Measurements from ENCODE around the gene PLEKHG5. TPM values are rescaled to one million over a fixed set of nuclear protein-coding genes. Genes with fewer than 3 reads are reported as not detected.

Gene PLEKHG5
- total and polyA plus RNA-seq, 2 experiments from 2014 or later = 9.6 to 34.8 TPM

DNA sequence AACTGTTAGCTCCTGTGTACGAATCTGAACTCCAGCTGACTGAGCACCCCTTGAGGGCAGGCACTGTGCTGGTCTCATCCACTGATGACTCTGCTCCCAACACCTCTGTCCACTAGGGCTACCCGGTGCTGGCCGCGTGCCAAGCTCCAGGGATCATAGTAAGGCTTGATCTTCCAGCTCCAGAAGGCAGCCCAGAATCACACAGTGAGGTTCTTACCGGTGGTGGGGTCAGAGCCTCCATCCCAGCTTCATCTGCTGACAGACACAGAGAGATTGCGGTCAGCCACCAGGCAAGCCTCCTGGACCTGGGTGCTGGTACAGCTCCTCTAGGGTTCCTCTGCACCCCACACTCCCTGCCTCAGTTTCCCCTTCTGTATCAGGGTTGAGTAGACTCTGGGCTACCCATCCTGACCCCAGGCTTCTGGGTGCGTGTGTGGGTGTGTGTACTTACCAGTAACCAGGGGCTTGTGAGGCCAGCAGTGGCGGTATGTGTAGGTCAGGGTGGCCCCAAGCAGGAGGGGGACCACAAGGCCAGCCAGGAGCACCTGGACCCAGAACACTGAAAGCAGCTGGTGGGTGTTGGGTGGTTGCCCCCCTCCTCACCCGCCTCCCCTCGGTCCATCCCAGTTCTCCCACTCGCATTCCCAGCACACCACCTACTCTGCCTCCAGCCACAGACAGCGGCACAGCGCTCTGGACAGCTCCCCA is 28.9 kb downstream of the PLEKHG5 start:
- TF ChIP-seq, protein P1, sequence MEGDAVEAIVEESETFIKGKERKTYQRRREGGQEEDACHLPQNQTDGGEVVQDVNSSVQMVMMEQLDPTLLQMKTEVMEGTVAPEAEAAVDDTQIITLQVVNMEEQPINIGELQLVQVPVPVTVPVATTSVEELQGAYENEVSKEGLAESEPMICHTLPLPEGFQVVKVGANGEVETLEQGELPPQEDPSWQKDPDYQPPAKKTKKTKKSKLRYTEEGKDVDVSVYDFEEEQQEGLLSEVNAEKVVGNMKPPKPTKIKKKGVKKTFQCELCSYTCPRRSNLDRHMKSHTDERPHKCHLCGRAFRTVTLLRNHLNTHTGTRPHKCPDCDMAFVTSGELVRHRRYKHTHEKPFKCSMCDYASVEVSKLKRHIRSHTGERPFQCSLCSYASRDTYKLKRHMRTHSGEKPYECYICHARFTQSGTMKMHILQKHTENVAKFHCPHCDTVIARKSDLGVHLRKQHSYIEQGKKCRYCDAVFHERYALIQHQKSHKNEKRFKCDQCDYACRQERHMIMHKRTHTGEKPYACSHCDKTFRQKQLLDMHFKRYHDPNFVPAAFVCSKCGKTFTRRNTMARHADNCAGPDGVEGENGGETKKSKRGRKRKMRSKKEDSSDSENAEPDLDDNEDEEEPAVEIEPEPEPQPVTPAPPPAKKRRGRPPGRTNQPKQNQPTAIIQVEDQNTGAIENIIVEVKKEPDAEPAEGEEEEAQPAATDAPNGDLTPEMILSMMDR (IDR thresholded peaks at IDR 0.05; ENCODE audit: low read depth, low read length) = no peak
- H3K4me1 ChIP-seq (ENCODE audit: low read depth) = no peaks in the 10 kb centered on the region
- peaks cover 9% of the 10 kb centered on the region for H3K27me3 ChIP-seq
- no peaks in the 10 kb centered on the region for H3K36me3 ChIP-seq
- DNase-seq (ENCODE audit: low read depth in 1 of 2, low spot score in 1 of 2) = no peak
- H3K9me3 ChIP-seq (ENCODE audit: low read depth) = no peaks in the 10 kb centered on the region
- no peak overlapping the region for H3K27ac ChIP-seq
- H3K4me3 ChIP-seq = no peak overlapping the region

GRCh38 chr1:6461538-6462411 is 29.7 kb downstream of the PLEKHG5 start:
- Histone ChIP-seq H3K9me3 (ENCODE audit: low read depth) (no peaks in the 10 kb centered on the region), H3K4me3 (no peak overlapping the region), H3K4me1 (ENCODE audit: low read depth) (no peaks in the 10 kb centered on the region), H3K27ac (no peak overlapping the region), H3K27me3 (peaks cover 9% of the 10 kb centered on the region), H3K36me3 (no peaks in the 10 kb centered on the region)
- DNase-seq (ENCODE audit: low read depth in 1 of 2, low spot score in 1 of 2) = no peak
- TF ChIP-seq, protein P1 (IDR thresholded peaks at IDR 0.05; ENCODE audit: low read depth, low read length) = no peak

DNA sequence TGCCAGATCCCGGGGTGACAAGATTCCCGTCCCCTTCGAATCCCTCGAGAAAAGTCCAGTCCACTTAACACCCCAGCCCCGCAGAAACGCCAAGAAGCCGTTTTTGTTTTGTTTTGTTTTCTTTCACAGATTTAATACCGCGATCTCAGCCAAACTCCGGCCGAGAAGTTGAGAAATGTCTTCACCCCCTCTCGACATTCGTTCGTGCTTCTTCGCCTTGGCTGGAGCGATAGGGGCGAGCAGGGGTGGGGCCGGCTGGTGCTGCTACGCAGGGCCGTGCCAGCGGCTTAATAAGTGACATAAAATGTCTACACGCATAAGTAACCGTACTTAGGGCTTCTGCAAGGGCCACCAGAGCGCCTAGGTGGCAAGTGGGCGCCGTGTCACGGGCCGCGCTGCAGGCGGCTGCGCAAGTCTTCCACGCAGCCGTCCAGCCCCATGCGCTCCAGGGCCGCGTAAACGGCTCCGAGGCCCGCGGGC is 30.4 kb downstream of the PLEKHG5 start:
- no peak overlapping the region for H3K4me3 ChIP-seq
- DNase-seq (ENCODE audit: low read depth in 1 of 2, low spot score in 1 of 2) = peak in 1 of 2 donors; percentile 37
- H3K27ac ChIP-seq = no peak overlapping the region
- no peaks in the 10 kb centered on the region for H3K36me3 ChIP-seq
- H3K27me3 ChIP-seq = peaks cover 5% of the 10 kb centered on the region
- TF ChIP-seq, protein P1 (IDR thresholded peaks at IDR 0.05; ENCODE audit: low read depth, low read length) = no peak
- no peaks in the 10 kb centered on the region for H3K4me1 ChIP-seq (ENCODE audit: low read depth)
- no peaks in the 10 kb centered on the region for H3K9me3 ChIP-seq (ENCODE audit: low read depth)

DNA sequence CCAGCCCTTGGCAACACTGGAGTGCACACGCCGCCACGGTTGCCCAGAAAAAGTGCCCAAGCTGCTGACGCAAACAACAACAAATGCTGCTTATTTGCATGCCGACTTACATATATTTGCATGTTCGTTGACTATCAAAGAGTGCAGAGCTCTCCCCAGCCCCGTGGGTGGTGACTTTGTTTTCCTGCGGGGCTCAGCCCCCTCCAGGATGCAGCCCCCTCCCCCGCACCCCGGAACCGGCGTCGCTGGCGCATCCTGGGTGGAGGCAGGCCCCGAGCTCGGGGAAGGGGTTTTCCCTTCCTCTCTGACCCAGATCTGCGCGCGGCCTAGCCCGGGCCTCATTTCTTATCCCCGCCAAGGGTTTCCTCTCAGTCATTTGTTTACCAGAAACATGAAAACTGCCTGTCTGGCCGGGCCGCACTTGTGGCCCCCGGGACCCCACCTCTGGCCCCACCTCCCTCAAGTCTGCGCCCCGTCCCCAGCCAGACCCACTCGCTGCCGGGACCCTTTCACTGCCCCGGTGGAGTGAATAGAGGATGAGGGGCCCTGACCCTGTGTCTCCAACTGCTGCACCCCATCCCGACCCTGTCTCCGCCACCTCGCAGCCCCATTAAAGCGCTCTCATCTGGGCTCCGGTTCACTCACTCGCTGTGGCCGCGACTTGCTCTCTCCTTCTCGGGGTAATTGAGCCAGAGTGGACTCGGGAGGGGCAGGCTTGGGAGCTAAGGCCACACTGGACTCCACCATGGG is 31.0 kb downstream of the PLEKHG5 start:
- no peaks in the 10 kb centered on the region for H3K27me3 ChIP-seq
- peak in 1 of 2 donors; percentile 26 for DNase-seq (ENCODE audit: low read depth in 1 of 2, low spot score in 1 of 2)
- no peaks in the 10 kb centered on the region for H3K9me3 ChIP-seq (ENCODE audit: low read depth)

GRCh38 chr1:6459850-6460265 is 31.6 kb downstream of the PLEKHG5 start:
- Histone ChIP-seq H3K27ac (no peak overlapping the region), H3K36me3 (no peaks in the 10 kb centered on the region), H3K27me3 (no peaks in the 10 kb centered on the region), H3K4me1 (ENCODE audit: low read depth) (no peaks in the 10 kb centered on the region), H3K9me3 (ENCODE audit: low read depth) (no peaks in the 10 kb centered on the region), H3K4me3 (no peak overlapping the region)
- DNase-seq (ENCODE audit: low read depth in 1 of 2, low spot score in 1 of 2) = no peak
- TF ChIP-seq, protein P1 (IDR thresholded peaks at IDR 0.05; ENCODE audit: low read depth, low read length) = no peak

More for the DNA sequence above, 31.0 kb downstream of the PLEKHG5 start:
- H3K4me3 ChIP-seq = no peak overlapping the region
- no peak overlapping the region for H3K27ac ChIP-seq
- TF ChIP-seq, protein P1 (IDR thresholded peaks at IDR 0.05; ENCODE audit: low read depth, low read length) = no peak
- no peaks in the 10 kb centered on the region for H3K36me3 ChIP-seq
- H3K4me1 ChIP-seq (ENCODE audit: low read depth) = no peaks in the 10 kb centered on the region

All from cardiac muscle cell (in vitro differentiated cells and primary cell).